ENCODE data around the gene POLR2I.

- TF ChIP-seq CTCF (IDR thresholded peaks at IDR 0.05) = no peak
- peak; percentile 26 to 47 for TF ChIP-seq POLR2A (IDR thresholded peaks at IDR 0.05)
Measured at GRCh38 chr19:36151144-36152018, 36.7 kb upstream of the POLR2I start.
